KOPT-K1 (cell line): Measurements from ENCODE around the gene FAM107A.
"Not testable (repeated sequence)": the region's sequence is repeated elsewhere in the genome, so short reads cannot be mapped to it uniquely, and the experiment has no call there.

Source experiments
- H3K27ac ChIP-seq: fragments of 200-600 bp; sonication (generic); 2 replicates; pipeline ENCODE4 v1.5.1; 2016; ENCODE audit warnings: antibody characterized with exemption, mild to moderate bottlenecking, low read depth, low read length; ENCODE audit not compliant: poor library complexity, severe bottlenecking
- H3K36me3 ChIP-seq: fragments of 200-600 bp; sonication (generic); 2 replicates; pipeline ENCODE4 v1.5.1; 2017; ENCODE audit warnings: antibody characterized with exemption, mild to moderate bottlenecking, low read length, moderate library complexity; ENCODE audit not compliant: insufficient read depth
- H3K9me3 ChIP-seq: fragments of 200-600 bp; sonication (generic); 2 replicates; pipeline ENCODE4 v1.5.1; 2017; ENCODE audit warnings: antibody characterized with exemption, low read length, mild to moderate bottlenecking; ENCODE audit not compliant: insufficient read depth, poor library complexity, severe bottlenecking

Gene FAM107A

GRCh38 chr3:58537412-58538301 lies 39.5 kb downstream of the FAM107A start:
- Histone ChIP-seq H3K9me3 (no peaks in the 10 kb centered on the region), H3K27ac (no peak overlapping the region), H3K36me3 (no peaks in the 10 kb centered on the region)

GRCh38 chr3:58536501-58537411 lies 40.4 kb downstream of the FAM107A start, which contains the start of gene ACOX2:
Gene ACOX2, minus strand, starts transcription at chr3:58537190. Its CDS starts 2,084 bp downstream, at chr3:58535106.
- Histone ChIP-seq H3K9me3 (no peaks in the 10 kb centered on the region), H3K36me3 (no peaks in the 10 kb centered on the region), H3K27ac (no peak within 1 kb of the TSS)

GRCh38 chr3:58535531-58536500 lies 41.4 kb downstream of the FAM107A start:
- H3K27ac ChIP-seq, result no peak overlapping the region
- H3K9me3 ChIP-seq, result no peaks in the 10 kb centered on the region
- no peaks in the 10 kb centered on the region for H3K36me3 ChIP-seq

GRCh38 chr3:58534592-58535494 lies 42.3 kb downstream of the FAM107A start:
- Histone ChIP-seq H3K36me3 (no peaks in the 10 kb centered on the region), H3K27ac (no peak overlapping the region), H3K9me3 (no peaks in the 10 kb centered on the region)

GRCh38 chr3:58532794-58533220 lies 44.4 kb downstream of the FAM107A start:
- no peaks in the 10 kb centered on the region for H3K36me3 ChIP-seq
- H3K27ac ChIP-seq, result no peak overlapping the region
- H3K9me3 ChIP-seq, result no peaks in the 10 kb centered on the region

GRCh38 chr3:58531956-58532355 lies 45.2 kb downstream of the FAM107A start:
- no peaks in the 10 kb centered on the region for H3K36me3 ChIP-seq
- H3K9me3 ChIP-seq, result no peaks in the 10 kb centered on the region
- no peak overlapping the region for H3K27ac ChIP-seq

- Histone ChIP-seq H3K36me3 (no peaks in the 10 kb centered on the region), H3K27ac (no peak overlapping the region), H3K9me3 (no peaks in the 10 kb centered on the region)
Measured at GRCh38 chr3:58531555-58531954, 45.6 kb downstream of the FAM107A start.

- H3K9me3 ChIP-seq, result no peaks in the 10 kb centered on the region
- H3K36me3 ChIP-seq, result no peaks in the 10 kb centered on the region
- no peak overlapping the region for H3K27ac ChIP-seq
Measured at GRCh38 chr3:58530354-58530865, 46.8 kb downstream of the FAM107A start.

GRCh38 chr3:58529516-58530353 lies 47.5 kb downstream of the FAM107A start:
- H3K27ac ChIP-seq, result no peak overlapping the region
- no peaks in the 10 kb centered on the region for H3K36me3 ChIP-seq
- no peaks in the 10 kb centered on the region for H3K9me3 ChIP-seq

GRCh38 chr3:58528629-58529028 lies 48.6 kb downstream of the FAM107A start:
- no peak overlapping the region for H3K27ac ChIP-seq
- H3K9me3 ChIP-seq, result no peaks in the 10 kb centered on the region
- H3K36me3 ChIP-seq, result no peaks in the 10 kb centered on the region

GRCh38 chr3:58527440-58527839 lies 49.8 kb downstream of the FAM107A start:
- not testable (repeated sequence) for H3K36me3 ChIP-seq, H3K27ac ChIP-seq, H3K9me3 ChIP-seq

GRCh38 chr3:58526515-58526957 lies 50.7 kb downstream of the FAM107A start:
- Histone ChIP-seq H3K9me3 (no peaks in the 10 kb centered on the region), H3K27ac (no peak overlapping the region), H3K36me3 (no peaks in the 10 kb centered on the region)
